ENCODE measurements around the gene VWA8.

DNA sequence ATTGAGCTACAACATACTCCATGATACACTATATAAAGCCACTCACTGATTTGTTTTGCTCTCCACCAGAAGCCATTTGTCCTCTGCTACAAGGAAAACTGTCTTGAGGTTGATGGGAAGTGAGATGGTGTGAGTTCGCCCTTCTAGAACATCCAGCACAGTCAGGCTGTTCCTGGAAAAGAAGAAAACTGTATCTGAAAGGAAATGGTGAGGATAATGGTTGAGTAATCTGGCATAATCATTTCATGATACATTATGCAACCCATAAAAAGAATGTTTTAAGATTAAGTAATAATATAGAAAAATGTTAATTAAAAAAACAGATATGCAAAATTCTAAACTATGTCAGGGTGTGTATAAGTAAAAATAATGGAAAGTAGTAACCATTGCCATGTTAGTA is 269.6 kb downstream of the VWA8 start:
- TF ChIP-seq, protein P1, sequence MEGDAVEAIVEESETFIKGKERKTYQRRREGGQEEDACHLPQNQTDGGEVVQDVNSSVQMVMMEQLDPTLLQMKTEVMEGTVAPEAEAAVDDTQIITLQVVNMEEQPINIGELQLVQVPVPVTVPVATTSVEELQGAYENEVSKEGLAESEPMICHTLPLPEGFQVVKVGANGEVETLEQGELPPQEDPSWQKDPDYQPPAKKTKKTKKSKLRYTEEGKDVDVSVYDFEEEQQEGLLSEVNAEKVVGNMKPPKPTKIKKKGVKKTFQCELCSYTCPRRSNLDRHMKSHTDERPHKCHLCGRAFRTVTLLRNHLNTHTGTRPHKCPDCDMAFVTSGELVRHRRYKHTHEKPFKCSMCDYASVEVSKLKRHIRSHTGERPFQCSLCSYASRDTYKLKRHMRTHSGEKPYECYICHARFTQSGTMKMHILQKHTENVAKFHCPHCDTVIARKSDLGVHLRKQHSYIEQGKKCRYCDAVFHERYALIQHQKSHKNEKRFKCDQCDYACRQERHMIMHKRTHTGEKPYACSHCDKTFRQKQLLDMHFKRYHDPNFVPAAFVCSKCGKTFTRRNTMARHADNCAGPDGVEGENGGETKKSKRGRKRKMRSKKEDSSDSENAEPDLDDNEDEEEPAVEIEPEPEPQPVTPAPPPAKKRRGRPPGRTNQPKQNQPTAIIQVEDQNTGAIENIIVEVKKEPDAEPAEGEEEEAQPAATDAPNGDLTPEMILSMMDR (IDR thresholded peaks at IDR 0.05), result no peak
- TF ChIP-seq POLR2A (IDR thresholded peaks at IDR 0.05) (no peak), POLR2AphosphoS5 (IDR thresholded peaks at IDR 0.05) (no peak), EP300 (IDR thresholded peaks at IDR 0.05) (no peak)
